GM23338 (cell line): ENCODE data around the gene RYR2. TPM values are rescaled to one million over a fixed set of nuclear protein-coding genes. Genes with fewer than 3 reads are reported as not detected.

Experiments used
- ATAC-seq: fragments of 200-7000 bp; cut with Tn5 transposase; 3 replicates; pipeline ENCODE4 v1.9.1; 2020
- DNase-seq: peaks from one replicate; pipeline ENCODE4 v3.0.0-alpha.2; 2015; ENCODE audit warnings: low spot score
- H2AFZ ChIP-seq: fragments of 200-600 bp; sonication (generic); 2 replicates; pipeline ENCODE4 v1.8.0; 2016; ENCODE audit warnings: antibody characterized with exemption, mild to moderate bottlenecking, moderate library complexity
- H3F3A ChIP-seq: fragments of 200-600 bp; sonication (generic); replicated peaks from 2 replicates; pipeline ENCODE4 v1.8.0; 2017; ENCODE audit warnings: antibody characterized with exemption, mixed run types, low read depth
- H3K27ac ChIP-seq: fragments of 200-600 bp; sonication (generic); 2 replicates; pipeline ENCODE4 v1.6.1; 2016; ENCODE audit warnings: low read depth
- H3K27me3 ChIP-seq: fragments of 200-600 bp; sonication (generic); 2 replicates; pipeline ENCODE4 v1.8.0; 2016; ENCODE audit warnings: mild to moderate bottlenecking, mixed run types, moderate library complexity; ENCODE audit not compliant: insufficient read depth
- H3K36me3 ChIP-seq: fragments of 200-600 bp; sonication (generic); 2 replicates; pipeline ENCODE4 v1.8.0; 2016; ENCODE audit warnings: mild to moderate bottlenecking; ENCODE audit not compliant: insufficient read depth
- H3K4me1 ChIP-seq: fragments of 200-600 bp; sonication (generic); 2 replicates; pipeline ENCODE4 v1.8.0; 2016; ENCODE audit warnings: mild to moderate bottlenecking, moderate library complexity; ENCODE audit not compliant: insufficient read depth
- H3K4me2 ChIP-seq: fragments of 200-600 bp; sonication (generic); 2 replicates; pipeline ENCODE4 v1.7.1; 2017; ENCODE audit warnings: mixed run types
- H3K4me3 ChIP-seq: fragments of 200-600 bp; sonication (generic); 2 replicates; pipeline ENCODE4 v1.6.1; 2016; ENCODE audit warnings: mixed run types
- H3K79me2 ChIP-seq: fragments of 200-600 bp; sonication (generic); replicated peaks from 2 replicates; pipeline ENCODE4 v1.8.0; 2017; ENCODE audit warnings: mild to moderate bottlenecking; ENCODE audit not compliant: insufficient read depth
- H3K9me2 ChIP-seq: fragments of 200-600 bp; sonication (generic); 2 replicates; pipeline ENCODE4 v1.8.0; 2017; ENCODE audit not compliant: insufficient read depth
- H4K20me1 ChIP-seq: fragments of 200-600 bp; sonication (generic); replicated peaks from 2 replicates; pipeline ENCODE4 v1.8.0; 2017; ENCODE audit warnings: mild to moderate bottlenecking; ENCODE audit not compliant: insufficient read depth
- H3K27ac Mint-ChIP-seq: 2 replicates; pipeline ENCODE4 v1.8.0; 2020; ENCODE audit warnings: inconsistent platforms, mild to moderate bottlenecking, moderate library complexity, mixed read lengths
- H3K27me3 Mint-ChIP-seq: 3 replicates; pipeline ENCODE4 v1.8.0; 2022; ENCODE audit warnings: low read depth, mild to moderate bottlenecking, moderate library complexity, mixed read lengths, inconsistent platforms; ENCODE audit not compliant: insufficient read depth, poor library complexity
- H3K36me3 Mint-ChIP-seq: 3 replicates; pipeline ENCODE4 v1.8.0; 2021; ENCODE audit warnings: low read depth, mild to moderate bottlenecking, inconsistent platforms, moderate library complexity, mixed read lengths
- H3K4me1 Mint-ChIP-seq: 3 replicates; pipeline ENCODE4 v1.8.0; 2020; ENCODE audit warnings: mild to moderate bottlenecking, inconsistent platforms, mixed read lengths
- H3K4me3 Mint-ChIP-seq: 3 replicates; pipeline ENCODE4 v1.8.0; 2021; ENCODE audit warnings: moderate library complexity, mild to moderate bottlenecking, inconsistent platforms, mixed read lengths
- H3K9me3 Mint-ChIP-seq: 3 replicates; pipeline ENCODE4 v1.8.0; 2020; ENCODE audit warnings: moderate library complexity, mild to moderate bottlenecking, inconsistent platforms, mixed read lengths
- CREB1 ChIP-seq: fragments of 250-450 bp; sonication (Bioruptor Pico); IDR thresholded peaks from 2 replicates; pipeline ENCODE4 v1.5.0; 2020; ENCODE audit warnings: low read depth, mild to moderate bottlenecking, moderate library complexity
- STAT1 ChIP-seq: IDR thresholded peaks from one replicate; pipeline ENCODE4 v1.6.1; 2016; ENCODE audit warnings: antibody characterized with exemption; ENCODE audit not compliant: unreplicated experiment
- polyA plus RNA-seq: library from polyadenylated mRNA; unstranded; fragments of >200 nt; fragmentation: Nextera tagmentation; extraction: Ambion mirVana; gene quantifications from 2 replicates; pipeline ENCODE4 v1.2.1, GENCODE V29; 2016
- total RNA-seq: library from RNA; depleted of rRNA; stranded (reverse); fragments of >200 nt; shearing (Covaris generic); gene quantifications from 2 replicates; pipeline ENCODE4 v1.2.3, GENCODE V29; 2014
- TF ChIP-seq, protein P1 (sequence below): fragments of 250-450 bp; sonication (Bioruptor Pico); IDR thresholded peaks from 2 replicates; pipeline ENCODE4 v1.5.0; 2020; ENCODE audit warnings: mild to moderate bottlenecking, moderate library complexity
- TF ChIP-seq, protein P2 (sequence below), 2 experiments: fragments of 200-600 bp in 1 of 2; sonication (generic) in 1 of 2; conservative IDR thresholded peaks; 2 replicates each; pipeline versions ENCODE4 v1.5.1 to v1.6.1; 2016 to 2017; ENCODE audit warnings: antibody characterized with exemption in 2 of 2, low read depth in 2 of 2, mild to moderate bottlenecking in 2 of 2, moderate library complexity in 1 of 2

RYR2 gene
- total and polyA plus RNA-seq, 2 experiments from 2014 or later = 8.9 to 10.0 TPM

DNA sequence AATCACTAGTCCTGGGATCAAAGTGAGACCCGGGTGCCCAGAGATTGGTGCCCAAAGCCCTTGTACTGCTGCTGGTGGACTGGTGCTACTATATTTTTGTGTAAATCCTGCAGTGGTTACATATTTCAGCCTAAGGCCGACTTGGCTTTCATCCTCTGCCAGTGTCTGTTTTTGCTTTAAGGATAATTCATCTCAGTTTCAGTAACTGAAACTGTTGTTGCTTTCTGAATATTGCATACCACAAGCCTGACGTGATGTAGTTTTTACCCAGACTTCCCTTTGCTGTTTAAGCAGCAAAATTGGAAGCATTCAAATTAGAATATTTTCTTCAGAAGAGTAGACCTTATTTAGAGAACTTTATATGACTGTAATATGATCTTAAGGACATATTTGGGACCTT is 341.8 kb downstream of the RYR2 start (continued):
- TF ChIP-seq, protein P1, sequence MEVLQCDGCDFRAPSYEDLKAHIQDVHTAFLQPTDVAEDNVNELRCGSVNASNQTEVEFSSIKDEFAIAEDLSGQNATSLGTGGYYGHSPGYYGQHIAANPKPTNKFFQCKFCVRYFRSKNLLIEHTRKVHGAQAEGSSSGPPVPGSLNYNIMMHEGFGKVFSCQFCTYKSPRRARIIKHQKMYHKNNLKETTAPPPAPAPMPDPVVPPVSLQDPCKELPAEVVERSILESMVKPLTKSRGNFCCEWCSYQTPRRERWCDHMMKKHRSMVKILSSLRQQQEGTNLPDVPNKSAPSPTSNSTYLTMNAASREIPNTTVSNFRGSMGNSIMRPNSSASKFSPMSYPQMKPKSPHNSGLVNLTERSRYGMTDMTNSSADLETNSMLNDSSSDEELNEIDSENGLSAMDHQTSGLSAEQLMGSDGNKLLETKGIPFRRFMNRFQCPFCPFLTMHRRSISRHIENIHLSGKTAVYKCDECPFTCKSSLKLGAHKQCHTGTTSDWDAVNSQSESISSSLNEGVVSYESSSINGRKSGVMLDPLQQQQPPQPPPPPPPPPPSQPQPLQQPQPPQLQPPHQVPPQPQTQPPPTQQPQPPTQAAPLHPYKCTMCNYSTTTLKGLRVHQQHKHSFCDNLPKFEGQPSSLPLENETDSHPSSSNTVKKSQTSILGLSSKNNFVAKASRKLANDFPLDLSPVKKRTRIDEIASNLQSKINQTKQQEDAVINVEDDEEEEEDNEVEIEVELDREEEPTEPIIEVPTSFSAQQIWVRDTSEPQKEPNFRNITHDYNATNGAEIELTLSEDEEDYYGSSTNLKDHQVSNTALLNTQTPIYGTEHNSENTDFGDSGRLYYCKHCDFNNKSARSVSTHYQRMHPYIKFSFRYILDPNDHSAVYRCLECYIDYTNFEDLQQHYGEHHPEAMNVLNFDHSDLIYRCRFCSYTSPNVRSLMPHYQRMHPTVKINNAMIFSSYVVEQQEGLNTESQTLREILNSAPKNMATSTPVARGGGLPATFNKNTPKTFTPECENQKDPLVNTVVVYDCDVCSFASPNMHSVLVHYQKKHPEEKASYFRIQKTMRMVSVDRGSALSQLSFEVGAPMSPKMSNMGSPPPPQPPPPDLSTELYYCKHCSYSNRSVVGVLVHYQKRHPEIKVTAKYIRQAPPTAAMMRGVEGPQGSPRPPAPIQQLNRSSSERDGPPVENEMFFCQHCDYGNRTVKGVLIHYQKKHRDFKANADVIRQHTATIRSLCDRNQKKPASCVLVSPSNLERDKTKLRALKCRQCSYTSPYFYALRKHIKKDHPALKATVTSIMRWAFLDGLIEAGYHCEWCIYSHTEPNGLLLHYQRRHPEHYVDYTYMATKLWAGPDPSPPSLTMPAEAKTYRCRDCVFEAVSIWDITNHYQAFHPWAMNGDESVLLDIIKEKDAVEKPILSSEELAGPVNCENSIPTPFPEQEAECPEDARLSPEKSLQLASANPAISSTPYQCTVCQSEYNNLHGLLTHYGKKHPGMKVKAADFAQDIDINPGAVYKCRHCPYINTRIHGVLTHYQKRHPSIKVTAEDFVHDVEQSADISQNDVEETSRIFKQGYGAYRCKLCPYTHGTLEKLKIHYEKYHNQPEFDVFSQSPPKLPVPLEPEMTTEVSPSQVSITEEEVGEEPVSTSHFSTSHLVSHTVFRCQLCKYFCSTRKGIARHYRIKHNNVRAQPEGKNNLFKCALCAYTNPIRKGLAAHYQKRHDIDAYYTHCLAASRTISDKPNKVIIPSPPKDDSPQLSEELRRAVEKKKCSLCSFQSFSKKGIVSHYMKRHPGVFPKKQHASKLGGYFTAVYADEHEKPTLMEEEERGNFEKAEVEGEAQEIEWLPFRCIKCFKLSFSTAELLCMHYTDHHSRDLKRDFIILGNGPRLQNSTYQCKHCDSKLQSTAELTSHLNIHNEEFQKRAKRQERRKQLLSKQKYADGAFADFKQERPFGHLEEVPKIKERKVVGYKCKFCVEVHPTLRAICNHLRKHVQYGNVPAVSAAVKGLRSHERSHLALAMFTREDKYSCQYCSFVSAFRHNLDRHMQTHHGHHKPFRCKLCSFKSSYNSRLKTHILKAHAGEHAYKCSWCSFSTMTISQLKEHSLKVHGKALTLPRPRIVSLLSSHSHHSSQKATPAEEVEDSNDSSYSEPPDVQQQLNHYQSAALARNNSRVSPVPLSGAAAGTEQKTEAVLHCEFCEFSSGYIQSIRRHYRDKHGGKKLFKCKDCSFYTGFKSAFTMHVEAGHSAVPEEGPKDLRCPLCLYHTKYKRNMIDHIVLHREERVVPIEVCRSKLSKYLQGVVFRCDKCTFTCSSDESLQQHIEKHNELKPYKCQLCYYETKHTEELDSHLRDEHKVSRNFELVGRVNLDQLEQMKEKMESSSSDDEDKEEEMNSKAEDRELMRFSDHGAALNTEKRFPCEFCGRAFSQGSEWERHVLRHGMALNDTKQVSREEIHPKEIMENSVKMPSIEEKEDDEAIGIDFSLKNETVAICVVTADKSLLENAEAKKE = no peak
- TF ChIP-seq STAT1 = no peak

DNA sequence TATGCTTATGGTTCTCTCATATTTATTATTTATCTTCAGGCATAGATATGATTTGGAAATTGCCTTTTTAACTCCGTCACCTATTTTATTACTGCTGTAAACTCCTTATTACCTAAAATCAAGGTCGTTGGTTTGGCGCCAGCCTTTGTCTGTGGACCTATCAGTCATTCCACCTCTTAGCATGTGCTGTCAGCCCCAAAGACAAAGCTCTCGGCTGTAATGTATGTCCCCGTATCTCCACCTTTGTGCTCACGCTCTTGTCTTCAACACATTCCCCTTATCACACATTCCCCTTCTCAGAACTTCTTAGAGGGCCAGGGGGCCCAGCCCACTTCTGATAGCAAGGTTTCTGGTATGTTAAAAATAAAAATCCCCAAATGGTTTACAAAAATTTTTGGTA is 342.2 kb downstream of the RYR2 start:
- Mint-ChIP-seq H3K9me3 (no peaks in the 10 kb centered on the region), H3K4me1 (peaks cover 3% of the 10 kb centered on the region; the same call in 2 of the 3 replicates), H3K36me3 (no peaks in the 10 kb centered on the region), H3K27me3 (no peaks in the 10 kb centered on the region), H3K4me3 (no peak overlapping the region), H3K27ac (no peak overlapping the region)
- H3K4me1 ChIP-seq = 0 out of 2 replicates have a peak, but pooled peaks cover 4% of the 10 kb centered on the region
- TF ChIP-seq, protein P2, sequence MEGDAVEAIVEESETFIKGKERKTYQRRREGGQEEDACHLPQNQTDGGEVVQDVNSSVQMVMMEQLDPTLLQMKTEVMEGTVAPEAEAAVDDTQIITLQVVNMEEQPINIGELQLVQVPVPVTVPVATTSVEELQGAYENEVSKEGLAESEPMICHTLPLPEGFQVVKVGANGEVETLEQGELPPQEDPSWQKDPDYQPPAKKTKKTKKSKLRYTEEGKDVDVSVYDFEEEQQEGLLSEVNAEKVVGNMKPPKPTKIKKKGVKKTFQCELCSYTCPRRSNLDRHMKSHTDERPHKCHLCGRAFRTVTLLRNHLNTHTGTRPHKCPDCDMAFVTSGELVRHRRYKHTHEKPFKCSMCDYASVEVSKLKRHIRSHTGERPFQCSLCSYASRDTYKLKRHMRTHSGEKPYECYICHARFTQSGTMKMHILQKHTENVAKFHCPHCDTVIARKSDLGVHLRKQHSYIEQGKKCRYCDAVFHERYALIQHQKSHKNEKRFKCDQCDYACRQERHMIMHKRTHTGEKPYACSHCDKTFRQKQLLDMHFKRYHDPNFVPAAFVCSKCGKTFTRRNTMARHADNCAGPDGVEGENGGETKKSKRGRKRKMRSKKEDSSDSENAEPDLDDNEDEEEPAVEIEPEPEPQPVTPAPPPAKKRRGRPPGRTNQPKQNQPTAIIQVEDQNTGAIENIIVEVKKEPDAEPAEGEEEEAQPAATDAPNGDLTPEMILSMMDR (conservative IDR thresholded peaks at IDR 0.05; ENCODE audit: low read depth in 2 of 2) = no peak
- TF ChIP-seq CREB1 (CRISPR knock-in tag) = no peak
- H4K20me1 ChIP-seq = no peaks in the 10 kb centered on the region
- no peaks in the 10 kb centered on the region for H3K27me3 ChIP-seq
- no peak overlapping the region for H3K27ac ChIP-seq
- no peaks in the 10 kb centered on the region for H3K36me3 ChIP-seq
- no peaks in the 10 kb centered on the region for H3F3A ChIP-seq
- no peak overlapping the region for H3K4me2 ChIP-seq
- H3K9me2 ChIP-seq = no peaks in the 10 kb centered on the region
- H3K4me3 ChIP-seq = no peak overlapping the region
- DNase-seq (no peak), ATAC-seq (no peak)
- no peak overlapping the region for H2AFZ ChIP-seq
- no peaks in the 10 kb centered on the region for H3K79me2 ChIP-seq
